ENCODE results near the gene CLEC2L. TPM values are rescaled to one million over a fixed set of nuclear protein-coding genes. Genes with fewer than 3 reads are reported as not detected.

CLEC2L gene
- total RNA-seq, 1 donor = not detected

DNA sequence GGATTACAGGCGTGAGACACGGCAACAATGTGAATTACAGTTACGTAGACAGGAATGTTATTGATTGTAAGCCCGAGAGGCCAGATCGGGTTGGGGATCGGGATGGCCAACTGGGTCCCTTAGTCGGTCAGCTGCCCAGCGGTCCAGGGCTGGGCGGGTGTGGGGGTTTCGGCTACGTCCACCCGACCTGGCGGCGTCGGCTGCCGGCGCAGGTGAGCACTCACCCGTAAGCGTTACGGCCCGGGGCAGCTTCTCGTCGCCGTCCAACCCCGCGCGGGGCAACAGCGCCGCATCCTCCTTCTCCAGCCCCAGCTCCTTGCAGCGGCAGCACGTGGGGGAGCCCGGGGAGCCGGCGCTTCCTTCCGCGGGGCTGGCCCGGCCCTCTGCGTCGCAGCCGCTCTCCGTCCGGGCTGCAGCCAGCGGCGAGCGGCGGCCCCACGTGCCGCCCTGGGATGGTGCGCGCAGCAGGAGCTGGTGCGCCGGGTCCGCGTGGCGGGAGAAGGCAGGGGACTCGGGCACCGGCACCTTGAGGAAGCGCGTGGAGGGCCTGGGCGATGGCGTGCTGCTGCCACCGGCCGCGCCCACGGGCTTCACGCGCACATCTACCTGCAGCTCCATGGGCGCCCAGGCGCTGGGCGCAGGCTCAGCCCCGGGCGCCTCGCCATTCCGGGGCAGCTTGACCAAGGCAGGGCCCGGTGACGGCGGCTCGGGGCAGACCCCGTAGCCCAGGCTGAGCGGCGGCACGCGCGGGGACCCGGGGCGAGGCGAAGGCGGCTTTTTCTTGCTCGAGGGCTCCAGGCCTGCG is 40.6 kb upstream of the CLEC2L start:
- TF ChIP-seq, protein P1, sequence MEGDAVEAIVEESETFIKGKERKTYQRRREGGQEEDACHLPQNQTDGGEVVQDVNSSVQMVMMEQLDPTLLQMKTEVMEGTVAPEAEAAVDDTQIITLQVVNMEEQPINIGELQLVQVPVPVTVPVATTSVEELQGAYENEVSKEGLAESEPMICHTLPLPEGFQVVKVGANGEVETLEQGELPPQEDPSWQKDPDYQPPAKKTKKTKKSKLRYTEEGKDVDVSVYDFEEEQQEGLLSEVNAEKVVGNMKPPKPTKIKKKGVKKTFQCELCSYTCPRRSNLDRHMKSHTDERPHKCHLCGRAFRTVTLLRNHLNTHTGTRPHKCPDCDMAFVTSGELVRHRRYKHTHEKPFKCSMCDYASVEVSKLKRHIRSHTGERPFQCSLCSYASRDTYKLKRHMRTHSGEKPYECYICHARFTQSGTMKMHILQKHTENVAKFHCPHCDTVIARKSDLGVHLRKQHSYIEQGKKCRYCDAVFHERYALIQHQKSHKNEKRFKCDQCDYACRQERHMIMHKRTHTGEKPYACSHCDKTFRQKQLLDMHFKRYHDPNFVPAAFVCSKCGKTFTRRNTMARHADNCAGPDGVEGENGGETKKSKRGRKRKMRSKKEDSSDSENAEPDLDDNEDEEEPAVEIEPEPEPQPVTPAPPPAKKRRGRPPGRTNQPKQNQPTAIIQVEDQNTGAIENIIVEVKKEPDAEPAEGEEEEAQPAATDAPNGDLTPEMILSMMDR (IDR thresholded peaks at IDR 0.05; ENCODE audit: insufficient read depth, low read length) = no peak
- peak overlapping the region; percentile 35 for H3K4me3 ChIP-seq (ENCODE audit: low read depth, low read length)
- DNase-seq (ENCODE audit: low read depth) = no peak

DNA sequence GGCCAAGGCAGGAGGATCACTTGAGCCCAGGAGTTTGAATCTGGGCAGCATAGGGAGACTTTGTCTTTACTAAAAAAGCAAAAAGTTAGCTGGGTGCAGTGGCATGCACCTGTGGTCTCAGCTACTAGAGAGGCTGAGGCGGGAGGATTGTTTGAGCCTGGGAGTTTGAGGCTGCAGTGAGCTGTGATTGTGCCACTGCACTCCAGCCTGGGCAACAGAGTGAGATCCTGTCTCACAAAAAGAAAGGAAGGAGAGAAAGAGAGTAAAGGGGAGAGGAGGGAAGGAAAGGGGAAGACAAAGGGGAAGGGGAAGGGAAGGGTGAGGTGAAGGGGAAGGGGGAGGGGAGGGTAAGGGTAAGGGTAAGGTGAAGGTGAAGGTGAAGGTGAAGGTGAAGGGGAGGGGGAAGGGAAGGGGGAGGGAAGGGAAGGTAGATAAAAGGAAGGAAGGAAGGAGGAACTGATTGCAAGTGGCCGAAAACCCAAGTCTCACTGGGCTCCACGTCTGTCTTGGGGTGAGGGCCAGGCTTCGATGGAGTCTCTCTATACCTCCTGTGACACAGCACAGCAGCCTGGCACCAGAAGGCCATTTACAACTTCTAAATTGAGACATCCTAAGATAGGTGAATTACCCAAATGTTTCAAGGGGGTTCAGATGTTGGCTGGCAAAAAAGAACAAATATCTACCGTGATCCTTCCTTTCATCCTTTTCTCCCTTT is 36.0 kb upstream of the CLEC2L start:
- TF ChIP-seq, protein P1 (IDR thresholded peaks at IDR 0.05; ENCODE audit: insufficient read depth, low read length) = no peak
- no peak for DNase-seq (ENCODE audit: low read depth)
- H3K4me3 ChIP-seq (ENCODE audit: low read depth, low read length) = no peak overlapping the region

DNA sequence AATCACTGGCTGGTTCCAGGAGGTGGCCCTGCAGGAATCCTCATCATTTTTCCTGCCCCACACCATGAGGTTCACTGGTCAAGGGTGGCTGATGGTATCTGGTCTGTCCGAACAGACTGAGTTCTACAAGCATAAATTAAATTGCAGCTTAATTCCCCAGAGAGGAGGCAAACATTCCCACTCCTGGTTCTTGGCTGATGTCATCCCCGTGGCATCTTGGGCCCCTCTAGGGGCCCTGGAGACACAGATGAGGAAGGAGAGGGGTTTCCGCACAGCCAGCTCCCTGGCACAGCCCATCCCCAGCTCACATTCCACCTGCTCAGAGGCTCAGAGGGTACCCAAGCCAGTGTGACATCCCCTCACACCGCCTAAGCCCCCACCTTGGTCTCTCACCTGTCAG is 34.7 kb upstream of the CLEC2L start:
- no peak overlapping the region for H3K4me3 ChIP-seq (ENCODE audit: low read depth, low read length)
- DNase-seq (ENCODE audit: low read depth) = no peak
- TF ChIP-seq, protein P1 (IDR thresholded peaks at IDR 0.05; ENCODE audit: insufficient read depth, low read length) = no peak

DNA sequence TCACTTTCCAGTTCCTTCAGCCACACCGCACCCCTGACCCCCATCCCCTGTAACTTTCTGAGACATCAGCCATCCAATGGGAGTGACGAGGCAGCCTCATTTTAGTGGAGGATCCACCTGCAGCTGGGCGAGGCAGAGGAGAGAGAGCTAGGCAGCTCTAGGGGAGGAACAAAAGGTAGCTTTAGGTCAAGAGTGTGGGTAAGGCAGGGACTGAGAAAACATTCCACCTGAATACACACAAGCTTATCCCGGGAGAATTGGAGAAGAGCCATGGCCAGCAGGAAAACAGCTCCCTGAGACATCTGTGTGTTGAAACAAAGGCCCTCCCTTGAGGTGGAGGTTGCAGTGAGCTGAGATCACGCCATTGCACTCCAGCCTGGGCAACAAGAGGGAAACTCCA is 33.4 kb upstream of the CLEC2L start:
- no peak overlapping the region for H3K4me3 ChIP-seq (ENCODE audit: low read depth, low read length)
- DNase-seq (ENCODE audit: low read depth) = no peak
- TF ChIP-seq, protein P1 (IDR thresholded peaks at IDR 0.05; ENCODE audit: insufficient read depth, low read length) = no peak

DNA sequence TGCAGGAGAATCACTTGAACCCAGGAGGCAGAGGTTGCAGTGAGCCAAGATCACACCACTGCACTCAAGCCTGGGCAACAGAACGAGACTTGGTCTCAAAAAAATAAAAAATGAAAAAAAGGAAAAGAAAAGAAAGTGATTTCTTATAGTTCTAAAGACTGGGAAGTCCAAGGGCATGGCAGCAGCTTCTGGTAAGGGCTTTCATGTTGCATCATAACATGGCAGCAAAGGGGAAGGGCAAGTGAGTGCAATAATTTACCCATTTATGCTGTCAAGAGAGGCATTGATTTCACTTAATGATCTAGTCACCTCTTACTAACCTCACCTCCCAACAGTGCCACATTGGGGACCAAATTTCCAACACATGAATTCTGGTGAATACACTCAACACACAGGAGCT is 31.2 kb upstream of the CLEC2L start:
- no peak for DNase-seq (ENCODE audit: low read depth)
- H3K4me3 ChIP-seq (ENCODE audit: low read depth, low read length) = no peak overlapping the region
- TF ChIP-seq, protein P1 (IDR thresholded peaks at IDR 0.05; ENCODE audit: insufficient read depth, low read length) = no peak

DNA sequence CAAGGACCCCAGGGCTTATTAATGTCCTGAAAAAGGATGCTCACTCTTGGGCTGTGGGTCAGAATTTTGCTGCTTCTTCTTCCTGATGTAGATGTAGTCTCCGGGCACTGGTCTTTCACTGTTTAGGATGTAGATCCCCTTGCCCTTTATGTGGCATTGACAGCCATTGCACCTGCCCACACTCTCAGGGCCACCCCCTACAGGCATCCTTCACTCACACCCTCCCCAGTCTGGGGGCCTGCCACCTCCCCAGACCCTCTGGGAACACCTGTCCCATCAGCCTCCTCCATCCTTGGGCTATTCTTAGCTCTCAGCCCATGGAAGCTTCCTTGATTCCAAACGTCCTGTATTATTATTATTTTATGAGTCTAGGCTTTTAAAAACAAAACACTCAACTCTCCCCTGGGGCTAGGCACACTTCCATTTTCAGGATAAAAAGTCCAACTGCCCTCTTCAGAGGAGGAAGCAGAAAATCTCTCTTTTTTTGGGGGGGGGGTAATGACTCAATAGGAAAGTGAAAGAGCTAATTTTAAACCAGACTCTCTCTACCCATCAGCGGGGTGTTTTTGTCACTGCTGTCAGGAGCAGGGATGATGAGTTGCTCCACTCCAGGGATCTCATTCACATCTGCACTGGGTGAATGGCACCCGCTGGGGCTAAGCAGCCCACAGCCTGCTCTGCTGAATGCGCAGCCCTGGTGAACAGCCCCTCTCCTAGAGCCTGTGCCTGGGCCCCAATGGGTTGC is 28.5 kb upstream of the CLEC2L start:
- no peak for DNase-seq (ENCODE audit: low read depth)
- no peak overlapping the region for H3K4me3 ChIP-seq (ENCODE audit: low read depth, low read length)
- TF ChIP-seq, protein P1 (IDR thresholded peaks at IDR 0.05; ENCODE audit: insufficient read depth, low read length) = no peak
